ENCODE measurements around the gene SLC26A6.

The SLC26A6 gene

GRCh38 chr3:48641396-48641795, 6.1 kb upstream of the SLC26A6 start:
- TF ChIP-seq CTCF (IDR thresholded peaks at IDR 0.05; ENCODE audit: low read depth, low read length, missing control alignments) = no peak
- in situ Hi-C loops (cut with HindIII; ENCODE audit: low pct_ligation_motif_present, low sequenced_read_pairs) = no loop called here
- H3K4me3 ChIP-seq (ENCODE audit: low read depth, low read length) = no peak overlapping the region
- no peak overlapping the region for H3K27ac ChIP-seq
- H3K27me3 ChIP-seq (replicated peaks) = no peaks in the 10 kb centered on the region
- no peaks in the 10 kb centered on the region for H3K36me3 ChIP-seq (replicated peaks)
- no peak for DNase-seq

- no peak for TF ChIP-seq CTCF (IDR thresholded peaks at IDR 0.05; ENCODE audit: low read depth, low read length, missing control alignments)
- no peak overlapping the region for H3K4me3 ChIP-seq (ENCODE audit: low read depth, low read length)
- no peak overlapping the region for H3K27ac ChIP-seq
- in situ Hi-C loops (cut with HindIII; ENCODE audit: low pct_ligation_motif_present, low sequenced_read_pairs) = no loop called here
- H3K27me3 ChIP-seq (replicated peaks) = no peaks in the 10 kb centered on the region
- no peaks in the 10 kb centered on the region for H3K36me3 ChIP-seq (replicated peaks)
- no peak for DNase-seq
Observed at GRCh38 chr3:48639944-48640606, 4.8 kb upstream of the SLC26A6 start.

GRCh38 chr3:48637305-48637704, 2.0 kb upstream of the SLC26A6 start:
- TF ChIP-seq CTCF (IDR thresholded peaks at IDR 0.05; ENCODE audit: low read depth, low read length, missing control alignments) = peak; percentile 8
- no peak overlapping the region for H3K4me3 ChIP-seq (ENCODE audit: low read depth, low read length)
- DNase-seq = no peak
- H3K27ac ChIP-seq = no peak overlapping the region
- in situ Hi-C loops (cut with HindIII; ENCODE audit: low pct_ligation_motif_present, low sequenced_read_pairs) = no loop called here
- H3K36me3 ChIP-seq (replicated peaks) = no peaks in the 10 kb centered on the region
- no peaks in the 10 kb centered on the region for H3K27me3 ChIP-seq (replicated peaks)

GRCh38 chr3:48636149-48636655, 941 bp upstream of the SLC26A6 start:
- Histone ChIP-seq H3K36me3 (replicated peaks) (peaks cover 2% of the 10 kb centered on the region), H3K27me3 (replicated peaks) (no peaks in the 10 kb centered on the region), H3K27ac (no peak overlapping the region), H3K4me3 (ENCODE audit: low read depth, low read length) (peak overlapping the region; percentile 90)
- no peak for TF ChIP-seq CTCF (IDR thresholded peaks at IDR 0.05; ENCODE audit: low read depth, low read length, missing control alignments)
- in situ Hi-C loops (cut with HindIII; ENCODE audit: low pct_ligation_motif_present, low sequenced_read_pairs) = no loop called here
- DNase-seq = no peak

GRCh38 chr3:48634661-48635221, 520 bp downstream of the SLC26A6 start:
- DNase-seq = peak; percentile 29
- Histone ChIP-seq H3K27me3 (replicated peaks) (no peaks in the 10 kb centered on the region), H3K4me3 (ENCODE audit: low read depth, low read length) (peak overlapping the region; percentile 90), H3K36me3 (replicated peaks) (peaks cover 14% of the 10 kb centered on the region), H3K27ac (no peak overlapping the region)
- in situ Hi-C loops (cut with HindIII; ENCODE audit: low pct_ligation_motif_present, low sequenced_read_pairs) = no loop called here
- TF ChIP-seq CTCF (IDR thresholded peaks at IDR 0.05; ENCODE audit: low read depth, low read length, missing control alignments) = no peak

All from brain microvascular endothelial cell (primary cell).